Activated CD8-positive, alpha-beta memory T cell treated with anti-CD3 and anti-CD28 coated beads, Interleukin-2, amount 10 ng/mL, durations not matched to agents 7 days and 5 days (primary cell): ENCODE results near the gene OCIAD2. TPM values are rescaled to one million over a fixed set of nuclear protein-coding genes. Genes with fewer than 3 reads are reported as not detected.
"Not testable (repeated sequence)": the region's sequence is repeated elsewhere in the genome, so short reads cannot be mapped to it uniquely, and the experiment has no call there.

Experiments used
- ATAC-seq: fragments of 150-1000 bp; cut with Tn5 transposase; one replicate; pipeline ENCODE4 v1.10.0; 2021; ENCODE audit warnings: moderate library complexity
- CTCF ChIA-PET: fragments of 350-600 bp; sonication (Branson Sonifier 250); formaldehyde crosslinking; loops from one replicate; lab custom pipeline; 2021; ENCODE audit warnings: antibody characterized with exemption; lab: Charles Lee
- DNase-seq: peaks from one replicate; pipeline ENCODE4 v3.0.0-alpha.2; 2020
- H3K27ac Mint-ChIP-seq: one replicate; pipeline ENCODE4 v1.8.0; 2021; ENCODE audit warnings: mild to moderate bottlenecking, mixed read lengths
- H3K27me3 Mint-ChIP-seq: one replicate; pipeline ENCODE4 v1.8.0; 2021; ENCODE audit warnings: mixed read lengths
- H3K36me3 Mint-ChIP-seq: one replicate; pipeline ENCODE4 v1.8.0; 2021; ENCODE audit warnings: mild to moderate bottlenecking, mixed read lengths
- H3K4me1 Mint-ChIP-seq: one replicate; pipeline ENCODE4 v1.8.0; 2021; ENCODE audit warnings: mixed read lengths
- H3K4me3 Mint-ChIP-seq: one replicate; pipeline ENCODE4 v1.8.0; 2021; ENCODE audit warnings: mild to moderate bottlenecking, moderate library complexity, mixed read lengths
- H3K9me3 Mint-ChIP-seq: one replicate; pipeline ENCODE4 v1.8.0; 2022; ENCODE audit warnings: low read depth, mixed read lengths
- total RNA-seq, 2 experiments: library from RNA; stranded (reverse); gene quantifications; one replicate each; pipeline ENCODE4 v1.2.3, GENCODE V29; 2021

The OCIAD2 gene
- total RNA-seq, 2 experiments from 2014 or later = 54.6 to 76.5 TPM

- CTCF ChIA-PET = interaction anchor here (0.8 kb wide), 1 partner anchor 15 kb away, joined by 4 read pairs; no protein-coding TSS in a partner anchor
- H3K9me3 Mint-ChIP-seq = no peaks in the 10 kb centered on the region
- ATAC-seq (no peak), DNase-seq (no peak)
- no peaks in the 10 kb centered on the region for H3K27me3 Mint-ChIP-seq
- H3K4me3 Mint-ChIP-seq = no peak overlapping the region
- H3K4me1 Mint-ChIP-seq = no peaks in the 10 kb centered on the region
- H3K36me3 Mint-ChIP-seq = no peaks in the 10 kb centered on the region
- no peak overlapping the region for H3K27ac Mint-ChIP-seq
Measured at GRCh38 chr4:48931459-48931858, 24.9 kb upstream of the OCIAD2 start.

GRCh38 chr4:48930654-48931053, 24.1 kb upstream of the OCIAD2 start:
- CTCF ChIA-PET = interaction anchor here (1.0 kb wide), 1 partner anchor 28 kb away, joined by 3 read pairs; no protein-coding TSS in a partner anchor
- Mint-ChIP-seq H3K4me1 (no peaks in the 10 kb centered on the region), H3K4me3 (no peak overlapping the region)

GRCh38 chr4:48924416-48924815, 17.8 kb upstream of the OCIAD2 start:
- CTCF ChIA-PET = interaction anchor here (0.7 to 1.8 kb wide), 3 partner anchors 20 to 231 kb away, joined by 3 to 6 read pairs (median 4); no protein-coding TSS in a partner anchor
- peaks cover 2% of the 10 kb centered on the region for H3K36me3 Mint-ChIP-seq
- H3K4me1 Mint-ChIP-seq = no peaks in the 10 kb centered on the region

More at GRCh38 chr4:48930654-48931053, 24.1 kb upstream of the OCIAD2 start:
- DNase-seq (no peak), ATAC-seq (no peak)
- Mint-ChIP-seq H3K27me3 (no peaks in the 10 kb centered on the region), H3K27ac (no peak overlapping the region), H3K9me3 (no peaks in the 10 kb centered on the region), H3K36me3 (no peaks in the 10 kb centered on the region)

GRCh38 chr4:48923065-48923464, 16.5 kb upstream of the OCIAD2 start:
- not testable (repeated sequence) for H3K4me3 Mint-ChIP-seq, DNase-seq, H3K27ac Mint-ChIP-seq, H3K9me3 Mint-ChIP-seq, H3K27me3 Mint-ChIP-seq, H3K36me3 Mint-ChIP-seq, ATAC-seq, H3K4me1 Mint-ChIP-seq
- CTCF ChIA-PET = interaction anchor here (1.8 kb wide), 1 partner anchor 22 kb away, joined by 6 read pairs; no protein-coding TSS in a partner anchor

More at GRCh38 chr4:48924416-48924815, 17.8 kb upstream of the OCIAD2 start:
- DNase-seq (no peak), ATAC-seq (no peak)
- no peak overlapping the region for H3K4me3 Mint-ChIP-seq
- no peaks in the 10 kb centered on the region for H3K27me3 Mint-ChIP-seq
- no peaks in the 10 kb centered on the region for H3K9me3 Mint-ChIP-seq
- H3K27ac Mint-ChIP-seq = no peak overlapping the region

- no peak overlapping the region for H3K4me3 Mint-ChIP-seq
- ATAC-seq = no peak
- peaks cover 2% of the 10 kb centered on the region for H3K27me3 Mint-ChIP-seq
- peaks cover 4% of the 10 kb centered on the region for H3K4me1 Mint-ChIP-seq
- no peaks in the 10 kb centered on the region for H3K36me3 Mint-ChIP-seq
- no peaks in the 10 kb centered on the region for H3K9me3 Mint-ChIP-seq
- no peak for DNase-seq
- no peak overlapping the region for H3K27ac Mint-ChIP-seq
- CTCF ChIA-PET = no interaction called here
Measured at GRCh38 chr4:48914311-48914710, 7.7 kb upstream of the OCIAD2 start.

GRCh38 chr4:48913346-48913745, 6.8 kb upstream of the OCIAD2 start:
- no peak overlapping the region for H3K4me3 Mint-ChIP-seq
- H3K27ac Mint-ChIP-seq = no peak overlapping the region
- H3K36me3 Mint-ChIP-seq = no peaks in the 10 kb centered on the region
- DNase-seq (no peak), ATAC-seq (no peak)
- H3K4me1 Mint-ChIP-seq = peaks cover 4% of the 10 kb centered on the region
- H3K27me3 Mint-ChIP-seq = peaks cover 2% of the 10 kb centered on the region
- H3K9me3 Mint-ChIP-seq = no peaks in the 10 kb centered on the region
- CTCF ChIA-PET = interaction anchor here (0.9 to 1.2 kb wide), 2 partner anchors 27 to 32 kb away, joined by 3 to 4 read pairs; no protein-coding TSS in a partner anchor

- H3K9me3 Mint-ChIP-seq = no peaks in the 10 kb centered on the region
- peaks cover 4% of the 10 kb centered on the region for H3K4me1 Mint-ChIP-seq
- H3K27ac Mint-ChIP-seq = no peak overlapping the region
- no peak overlapping the region for H3K4me3 Mint-ChIP-seq
- no peak for DNase-seq
- ATAC-seq = no peak
- peaks cover 2% of the 10 kb centered on the region for H3K27me3 Mint-ChIP-seq
- no peaks in the 10 kb centered on the region for H3K36me3 Mint-ChIP-seq
- CTCF ChIA-PET = no interaction called here
Measured at GRCh38 chr4:48912349-48912748, 5.8 kb upstream of the OCIAD2 start.

- H3K4me1 Mint-ChIP-seq = peaks cover 15% of the 10 kb centered on the region
- CTCF ChIA-PET = no interaction called here
- no peak overlapping the region for H3K4me3 Mint-ChIP-seq
- no peak for ATAC-seq
- H3K9me3 Mint-ChIP-seq = no peaks in the 10 kb centered on the region
- DNase-seq = no peak
- H3K27me3 Mint-ChIP-seq = no peaks in the 10 kb centered on the region
- no peak overlapping the region for H3K27ac Mint-ChIP-seq
- peaks cover 3% of the 10 kb centered on the region for H3K36me3 Mint-ChIP-seq
Measured at GRCh38 chr4:48910511-48910910, 3.9 kb upstream of the OCIAD2 start.

GRCh38 chr4:48909697-48910096, 3.1 kb upstream of the OCIAD2 start:
- DNase-seq (peak; percentile 68), ATAC-seq (peak; percentile 47)
- H3K4me3 Mint-ChIP-seq = no peak overlapping the region
- H3K36me3 Mint-ChIP-seq = peaks cover 5% of the 10 kb centered on the region
- no peaks in the 10 kb centered on the region for H3K27me3 Mint-ChIP-seq
- no peaks in the 10 kb centered on the region for H3K9me3 Mint-ChIP-seq
- no peak overlapping the region for H3K27ac Mint-ChIP-seq
- CTCF ChIA-PET = no interaction called here
- H3K4me1 Mint-ChIP-seq = peaks cover 23% of the 10 kb centered on the region

GRCh38 chr4:48908687-48909086, 2.1 kb upstream of the OCIAD2 start:
- Mint-ChIP-seq H3K9me3 (no peaks in the 10 kb centered on the region), H3K27ac (no peak overlapping the region), H3K4me3 (no peak overlapping the region), H3K27me3 (no peaks in the 10 kb centered on the region), H3K4me1 (peaks cover 28% of the 10 kb centered on the region), H3K36me3 (peaks cover 9% of the 10 kb centered on the region)
- CTCF ChIA-PET = no interaction called here
- DNase-seq = no peak
- ATAC-seq = no peak

- no peak for ATAC-seq
- H3K27me3 Mint-ChIP-seq = no peaks in the 10 kb centered on the region
- H3K4me3 Mint-ChIP-seq = no peak overlapping the region
- CTCF ChIA-PET = interaction anchor here (2.3 kb wide), 1 partner anchor 50 kb away, joined by 9 read pairs; no protein-coding TSS in a partner anchor
- peaks cover 12% of the 10 kb centered on the region for H3K36me3 Mint-ChIP-seq
- H3K27ac Mint-ChIP-seq = no peak overlapping the region
- peaks cover 28% of the 10 kb centered on the region for H3K4me1 Mint-ChIP-seq
- DNase-seq = no peak
- no peaks in the 10 kb centered on the region for H3K9me3 Mint-ChIP-seq
Measured at GRCh38 chr4:48907706-48908477, 1.3 kb upstream of the OCIAD2 start.

GRCh38 chr4:48905363-48906015, 1.1 kb downstream of the OCIAD2 start:
- ATAC-seq = no peak
- CTCF ChIA-PET = interaction anchor here (0.5 to 2.3 kb wide), 5 partner anchors 14 to 993 kb away, joined by 3 to 9 read pairs (median 4); no protein-coding TSS in a partner anchor
- DNase-seq = no peak
- Mint-ChIP-seq H3K4me1 (peaks cover 30% of the 10 kb centered on the region), H3K4me3 (peak overlapping the region; percentile 85), H3K27me3 (no peaks in the 10 kb centered on the region), H3K27ac (peak overlapping the region; percentile 75), H3K36me3 (peaks cover 26% of the 10 kb centered on the region), H3K9me3 (no peaks in the 10 kb centered on the region)

- DNase-seq = no peak
- CTCF ChIA-PET = interaction anchor here (1.3 kb wide), 1 partner anchor 13 kb away, joined by 3 read pairs; no protein-coding TSS in a partner anchor
- no peak for ATAC-seq
- Mint-ChIP-seq H3K36me3 (peaks cover 27% of the 10 kb centered on the region), H3K9me3 (no peaks in the 10 kb centered on the region), H3K27ac (no peak overlapping the region), H3K4me1 (peaks cover 30% of the 10 kb centered on the region), H3K4me3 (peak overlapping the region; percentile 85), H3K27me3 (no peaks in the 10 kb centered on the region)
Measured at GRCh38 chr4:48904541-48905142, 1.9 kb downstream of the OCIAD2 start.
